ENCODE results near the gene RNF2.

DNA sequence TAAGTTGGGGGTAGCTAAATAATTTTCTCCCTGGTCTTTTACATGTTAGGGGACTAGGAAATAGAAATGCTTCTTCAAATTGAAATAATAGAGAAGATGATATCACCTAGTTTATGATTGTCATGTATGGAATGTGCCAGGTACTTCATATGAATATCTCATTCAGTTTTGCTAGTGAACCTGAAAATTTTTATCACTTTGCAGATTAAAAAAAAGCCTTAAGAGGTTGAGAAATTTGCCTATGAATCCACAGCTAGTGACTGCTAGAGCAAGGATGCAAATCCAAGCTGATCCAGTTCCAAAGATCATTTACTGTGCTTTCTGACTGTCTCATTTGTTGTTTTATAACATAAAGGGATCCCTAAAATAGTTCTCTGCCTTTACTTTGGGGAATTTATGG lies 24.7 kb downstream of the RNF2 start:
- TF ChIP-seq, protein P1, sequence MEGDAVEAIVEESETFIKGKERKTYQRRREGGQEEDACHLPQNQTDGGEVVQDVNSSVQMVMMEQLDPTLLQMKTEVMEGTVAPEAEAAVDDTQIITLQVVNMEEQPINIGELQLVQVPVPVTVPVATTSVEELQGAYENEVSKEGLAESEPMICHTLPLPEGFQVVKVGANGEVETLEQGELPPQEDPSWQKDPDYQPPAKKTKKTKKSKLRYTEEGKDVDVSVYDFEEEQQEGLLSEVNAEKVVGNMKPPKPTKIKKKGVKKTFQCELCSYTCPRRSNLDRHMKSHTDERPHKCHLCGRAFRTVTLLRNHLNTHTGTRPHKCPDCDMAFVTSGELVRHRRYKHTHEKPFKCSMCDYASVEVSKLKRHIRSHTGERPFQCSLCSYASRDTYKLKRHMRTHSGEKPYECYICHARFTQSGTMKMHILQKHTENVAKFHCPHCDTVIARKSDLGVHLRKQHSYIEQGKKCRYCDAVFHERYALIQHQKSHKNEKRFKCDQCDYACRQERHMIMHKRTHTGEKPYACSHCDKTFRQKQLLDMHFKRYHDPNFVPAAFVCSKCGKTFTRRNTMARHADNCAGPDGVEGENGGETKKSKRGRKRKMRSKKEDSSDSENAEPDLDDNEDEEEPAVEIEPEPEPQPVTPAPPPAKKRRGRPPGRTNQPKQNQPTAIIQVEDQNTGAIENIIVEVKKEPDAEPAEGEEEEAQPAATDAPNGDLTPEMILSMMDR (IDR thresholded peaks at IDR 0.05), result no peak
- no peak for TF ChIP-seq POLR2A (IDR thresholded peaks at IDR 0.05)

Measured in esophagus squamous epithelium (tissue), 4 donors.